Gastroesophageal sphincter (tissue), 3 donors: ENCODE results near the gene OGDH.

Experiments used
- POLR2A ChIP-seq, 2 donors: fragments of 450-650 bp; IDR thresholded peaks; one replicate each; pipeline ENCODE4 v1.6.1; 2017; ENCODE audit warnings: antibody characterized with exemption in 2 of 2, mild to moderate bottlenecking in 2 of 2, moderate library complexity in 1 of 2
- POLR2AphosphoS5 ChIP-seq: sonication (generic); formaldehyde crosslinking; IDR thresholded peaks from one replicate; pipeline ENCODE4 v1.6.1; 2017; ENCODE audit warnings: antibody characterized with exemption
- TF ChIP-seq, protein P1 (sequence below), 4 experiments: fragments of 200-600 bp in 2 of 4; fragments of 450-650 bp in 2 of 4; sonication (generic) in 1 of 4; IDR thresholded peaks; one replicate each; pipeline ENCODE4 v1.5.1; 2017 to 2019; ENCODE audit warnings: antibody characterized with exemption in 4 of 4, mild to moderate bottlenecking in 2 of 4, moderate library complexity in 2 of 4

GRCh38 chr7:44638611-44639557, 32.5 kb downstream of the OGDH start:
- TF ChIP-seq POLR2A (IDR thresholded peaks at IDR 0.05) (no peak), POLR2AphosphoS5 (peak; percentile 27)
- TF ChIP-seq, protein P1, sequence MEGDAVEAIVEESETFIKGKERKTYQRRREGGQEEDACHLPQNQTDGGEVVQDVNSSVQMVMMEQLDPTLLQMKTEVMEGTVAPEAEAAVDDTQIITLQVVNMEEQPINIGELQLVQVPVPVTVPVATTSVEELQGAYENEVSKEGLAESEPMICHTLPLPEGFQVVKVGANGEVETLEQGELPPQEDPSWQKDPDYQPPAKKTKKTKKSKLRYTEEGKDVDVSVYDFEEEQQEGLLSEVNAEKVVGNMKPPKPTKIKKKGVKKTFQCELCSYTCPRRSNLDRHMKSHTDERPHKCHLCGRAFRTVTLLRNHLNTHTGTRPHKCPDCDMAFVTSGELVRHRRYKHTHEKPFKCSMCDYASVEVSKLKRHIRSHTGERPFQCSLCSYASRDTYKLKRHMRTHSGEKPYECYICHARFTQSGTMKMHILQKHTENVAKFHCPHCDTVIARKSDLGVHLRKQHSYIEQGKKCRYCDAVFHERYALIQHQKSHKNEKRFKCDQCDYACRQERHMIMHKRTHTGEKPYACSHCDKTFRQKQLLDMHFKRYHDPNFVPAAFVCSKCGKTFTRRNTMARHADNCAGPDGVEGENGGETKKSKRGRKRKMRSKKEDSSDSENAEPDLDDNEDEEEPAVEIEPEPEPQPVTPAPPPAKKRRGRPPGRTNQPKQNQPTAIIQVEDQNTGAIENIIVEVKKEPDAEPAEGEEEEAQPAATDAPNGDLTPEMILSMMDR (IDR thresholded peaks at IDR 0.05) = no peak
